Measurements from ENCODE around the gene HEATR5A. TPM values are rescaled to one million over a fixed set of nuclear protein-coding genes. Genes with fewer than 3 reads are reported as not detected.
"Not testable (repeated sequence)": the region's sequence is repeated elsewhere in the genome, so short reads cannot be mapped to it uniquely, and the experiment has no call there.

The HEATR5A gene
- total RNA-seq, 1 donor from 2014 or later = 12.4 TPM

- no peak for TF ChIP-seq CTCF (IDR thresholded peaks at IDR 0.05; ENCODE audit: insufficient read depth, low read length, poor library complexity, severe bottlenecking)
- no peak for DNase-seq (ENCODE audit: low read depth)
- Histone ChIP-seq H3K27me3 (ENCODE audit: control insufficient read depth, insufficient read depth, low read length) (no peaks in the 10 kb centered on the region), H3K4me3 (ENCODE audit: low read depth, low read length) (no peak overlapping the region), H3K36me3 (ENCODE audit: control insufficient read depth, insufficient read depth, low read length) (no peaks in the 10 kb centered on the region)
Measured at GRCh38 chr14:31320922-31321766, 99.2 kb downstream of the HEATR5A start.

- Histone ChIP-seq H3K27me3 (ENCODE audit: control insufficient read depth, insufficient read depth, low read length) (no peaks in the 10 kb centered on the region), H3K4me3 (ENCODE audit: low read depth, low read length) (no peak overlapping the region), H3K36me3 (ENCODE audit: control insufficient read depth, insufficient read depth, low read length) (no peaks in the 10 kb centered on the region)
- no peak for DNase-seq (ENCODE audit: low read depth)
- no peak for TF ChIP-seq CTCF (IDR thresholded peaks at IDR 0.05; ENCODE audit: insufficient read depth, low read length, poor library complexity, severe bottlenecking)
Measured at GRCh38 chr14:31320216-31320615, 100.1 kb downstream of the HEATR5A start.

- H3K36me3 ChIP-seq (ENCODE audit: control insufficient read depth, insufficient read depth, low read length) = no peaks in the 10 kb centered on the region
Measured at GRCh38 chr14:31319701-31320100, 100.6 kb downstream of the HEATR5A start.

GRCh38 chr14:31312934-31313333 lies 107.4 kb downstream of the HEATR5A start:
- H3K27me3 ChIP-seq (ENCODE audit: control insufficient read depth, insufficient read depth, low read length) = no peaks in the 10 kb centered on the region
- DNase-seq (ENCODE audit: low read depth) = no peak
- TF ChIP-seq CTCF (IDR thresholded peaks at IDR 0.05; ENCODE audit: insufficient read depth, low read length, poor library complexity, severe bottlenecking) = no peak
- H3K4me3 ChIP-seq (ENCODE audit: low read depth, low read length) = no peak overlapping the region
- H3K36me3 ChIP-seq (ENCODE audit: control insufficient read depth, insufficient read depth, low read length) = no peaks in the 10 kb centered on the region

More at GRCh38 chr14:31319701-31320100, 100.6 kb downstream of the HEATR5A start:
- DNase-seq (ENCODE audit: low read depth) = no peak
- no peaks in the 10 kb centered on the region for H3K27me3 ChIP-seq (ENCODE audit: control insufficient read depth, insufficient read depth, low read length)
- no peak for TF ChIP-seq CTCF (IDR thresholded peaks at IDR 0.05; ENCODE audit: insufficient read depth, low read length, poor library complexity, severe bottlenecking)
- no peak overlapping the region for H3K4me3 ChIP-seq (ENCODE audit: low read depth, low read length)

- H3K4me3 ChIP-seq (ENCODE audit: low read depth, low read length); H3K36me3 ChIP-seq (ENCODE audit: control insufficient read depth, insufficient read depth, low read length); H3K27me3 ChIP-seq (ENCODE audit: control insufficient read depth, insufficient read depth, low read length); DNase-seq (ENCODE audit: low read depth): not testable (repeated sequence)
Measured at GRCh38 chr14:31312370-31312769, 108.0 kb downstream of the HEATR5A start.

- Histone ChIP-seq H3K4me3 (ENCODE audit: low read depth, low read length) (no peak overlapping the region), H3K27me3 (ENCODE audit: control insufficient read depth, insufficient read depth, low read length) (no peaks in the 10 kb centered on the region), H3K36me3 (ENCODE audit: control insufficient read depth, insufficient read depth, low read length) (no peaks in the 10 kb centered on the region)
- TF ChIP-seq CTCF (IDR thresholded peaks at IDR 0.05; ENCODE audit: insufficient read depth, low read length, poor library complexity, severe bottlenecking) = no peak
- DNase-seq (ENCODE audit: low read depth) = no peak
Measured at GRCh38 chr14:31307618-31308017, 112.7 kb downstream of the HEATR5A start.

All from kidney epithelial cell (primary cell).